NCI-H82 (cell line): ENCODE results near the gene PLSCR3.
A peak's percentile ranks its signal among the peaks of the same experiment; 100 is the strongest.
"Not testable (repeated sequence)": the region's sequence is repeated elsewhere in the genome, so short reads cannot be mapped to it uniquely, and the experiment has no call there.

Experiments
- DNase-seq: peaks from one replicate; lab custom pipeline; 2025; lab: John Stamatoyannopoulos, UW

PLSCR3 gene

DNA sequence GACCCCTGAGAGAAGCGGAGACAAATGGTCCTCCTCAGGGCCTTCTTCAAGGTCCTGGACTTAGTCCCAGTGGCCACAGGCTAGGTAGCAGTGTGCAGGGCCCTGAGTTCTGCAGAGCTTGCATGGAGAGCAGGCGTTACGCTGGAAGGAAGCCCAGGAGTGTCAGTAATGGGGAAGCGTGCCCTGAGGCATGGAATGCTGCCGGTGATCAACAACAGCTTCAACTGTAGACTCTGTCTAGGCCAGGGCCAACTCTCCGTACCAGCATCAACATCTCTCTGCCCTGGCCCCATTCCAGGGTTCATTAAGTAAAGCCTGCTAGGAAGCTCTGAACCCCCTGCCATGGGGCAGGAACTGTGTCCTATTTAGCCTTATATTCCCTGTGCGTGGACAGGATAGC is 14.0 kb downstream of the PLSCR3 start:
- DNase-seq, result no peak

DNA sequence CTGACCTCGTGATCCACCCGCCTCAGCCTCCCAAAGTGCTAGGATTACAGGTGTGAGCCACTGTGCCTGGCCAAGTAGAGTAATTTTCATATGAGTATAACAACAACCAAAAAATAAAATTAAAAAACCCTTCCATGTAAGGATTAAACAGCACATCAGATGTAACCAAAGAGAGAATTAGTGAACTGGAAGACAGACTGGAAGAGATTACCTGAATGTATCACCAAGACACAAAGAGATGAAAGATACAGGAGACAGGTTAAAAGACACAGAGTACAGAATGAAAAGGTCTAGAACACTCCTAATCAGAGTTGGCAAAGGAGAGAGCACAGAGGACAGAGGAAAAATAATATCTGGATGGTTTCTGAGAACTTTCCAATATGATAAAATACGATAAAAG is 15.2 kb downstream of the PLSCR3 start:
- no peak for DNase-seq

DNA sequence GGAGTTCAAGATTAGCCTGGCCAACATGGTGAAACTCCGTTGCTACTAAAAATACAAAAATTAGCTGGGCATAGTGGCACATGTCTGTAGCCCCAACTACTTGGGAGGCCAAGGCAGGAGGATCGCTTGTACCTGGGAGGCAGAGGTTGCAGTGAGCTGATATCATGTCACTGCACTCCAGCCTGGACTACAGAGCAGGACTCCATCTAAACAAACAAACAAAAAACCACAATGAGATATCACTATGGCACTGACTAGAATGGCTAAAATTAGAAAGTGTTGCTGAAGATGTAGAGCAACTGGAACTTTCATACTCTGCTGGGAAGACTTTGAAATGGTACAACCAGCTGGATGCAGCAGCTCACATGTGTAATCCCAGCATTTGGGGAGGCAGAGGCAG is 20.0 kb downstream of the PLSCR3 start:
- DNase-seq, result no peak

DNA sequence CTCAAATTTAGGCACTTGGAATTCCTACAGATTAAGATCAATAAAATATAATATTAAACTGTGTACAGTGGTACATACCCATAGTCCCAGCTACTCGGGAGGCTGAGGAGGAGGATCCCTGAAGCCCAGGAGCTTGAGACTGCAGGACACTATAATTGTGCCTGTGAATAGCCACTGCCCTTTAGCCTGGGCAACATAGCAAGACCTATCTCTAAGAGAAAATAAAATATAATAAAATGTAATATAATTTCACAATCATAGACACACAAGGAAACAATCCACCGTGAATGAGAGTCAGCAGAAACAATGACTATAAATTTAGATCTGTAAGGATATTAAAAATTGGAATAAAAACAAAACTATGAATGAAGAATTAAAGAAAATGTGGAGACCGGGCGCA is 23.5 kb downstream of the PLSCR3 start:
- DNase-seq, result no peak

DNA sequence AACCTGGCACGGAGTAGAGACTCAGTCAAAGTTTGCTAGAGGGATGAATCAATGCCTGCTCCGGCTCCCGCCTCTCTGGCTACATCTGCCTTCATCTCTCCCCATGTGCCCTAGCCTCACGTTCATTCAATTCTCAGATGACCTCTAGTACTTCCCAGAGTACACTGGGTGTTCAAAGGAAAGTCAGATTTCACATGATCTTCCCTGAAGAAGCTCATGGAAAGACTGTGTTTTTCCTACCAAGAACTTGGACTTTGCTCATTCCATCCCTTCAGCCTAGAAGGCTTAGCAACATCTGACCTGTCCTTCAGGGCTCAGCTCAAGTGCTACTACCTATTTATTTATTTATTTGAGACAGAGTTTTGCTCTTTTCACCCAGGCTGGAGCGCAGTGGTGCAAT is 24.5 kb downstream of the PLSCR3 start:
- no peak for DNase-seq

DNA sequence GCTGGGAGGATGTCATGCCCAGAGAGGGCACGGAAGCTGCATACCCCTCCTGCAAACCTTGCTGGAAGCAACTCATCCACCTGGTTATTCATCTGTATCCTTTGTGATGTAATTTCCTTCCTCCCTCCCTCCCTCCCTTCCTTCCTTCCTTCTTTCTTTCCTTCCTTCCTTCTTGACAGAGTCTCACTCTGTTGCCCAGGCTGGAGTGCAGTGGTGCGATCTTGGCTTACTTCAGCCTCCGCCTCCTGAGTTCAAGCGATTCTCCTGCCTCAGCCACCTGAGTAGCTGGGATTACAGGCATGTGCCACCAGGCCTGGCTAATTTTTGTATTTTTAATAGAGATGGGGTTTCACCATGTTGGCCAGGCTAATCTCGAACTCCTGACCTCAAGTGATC is 25.7 kb downstream of the PLSCR3 start:
- not testable (repeated sequence) for DNase-seq

DNA sequence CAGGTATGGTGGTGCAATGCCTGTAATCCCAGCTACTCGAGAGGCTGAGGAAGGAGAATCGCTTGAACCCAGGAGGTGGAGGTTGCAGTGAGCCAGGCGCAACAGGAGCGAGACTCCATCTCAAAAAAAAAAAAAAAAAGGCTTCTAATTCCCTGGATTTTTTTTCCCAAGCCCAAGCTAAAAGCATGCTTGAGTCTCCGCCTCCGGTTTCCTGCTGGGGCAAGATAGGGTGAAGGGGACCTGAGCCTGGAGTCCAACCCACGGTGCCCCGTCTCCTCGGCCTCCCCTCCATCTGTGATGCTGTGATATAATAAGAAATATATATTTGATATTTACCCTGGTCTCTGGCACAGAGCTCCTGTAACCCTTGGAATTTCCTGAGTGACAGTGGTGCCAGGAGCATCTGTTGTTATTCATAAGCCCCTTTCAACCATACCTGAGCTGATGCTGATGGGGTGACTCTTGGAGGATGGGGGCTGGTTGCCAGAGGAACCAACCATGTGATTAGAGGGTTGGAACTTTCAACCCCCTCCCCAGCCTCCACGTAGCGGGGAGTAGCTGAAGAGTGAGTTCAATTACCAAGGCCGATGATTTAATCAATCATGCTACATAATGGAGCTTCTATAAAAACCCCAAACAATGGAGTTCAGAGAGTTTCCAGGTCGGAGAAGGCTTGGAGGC is 26.3 kb downstream of the PLSCR3 start:
- DNase-seq, result no peak

DNA sequence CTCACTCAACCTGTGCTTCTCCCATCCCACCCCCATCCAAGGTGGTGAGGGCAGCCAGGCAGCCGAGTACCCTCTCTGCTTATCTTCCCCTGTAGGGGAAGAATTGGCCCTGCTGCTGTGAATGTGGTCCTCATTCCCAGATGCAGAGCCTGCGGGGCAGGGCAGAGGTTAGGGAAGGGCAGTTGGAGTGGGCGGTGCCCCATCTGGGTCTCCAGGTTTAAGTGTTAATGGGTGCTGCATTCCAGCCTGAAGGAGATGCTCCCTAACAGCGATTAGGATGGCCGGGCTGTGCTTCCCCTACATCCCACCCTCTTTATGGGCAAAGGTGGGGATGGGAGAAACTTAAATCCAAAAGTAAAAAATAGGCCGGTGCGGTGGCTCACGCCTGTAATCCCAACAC is 27.2 kb downstream of the PLSCR3 start:
- DNase-seq, result no peak

DNA sequence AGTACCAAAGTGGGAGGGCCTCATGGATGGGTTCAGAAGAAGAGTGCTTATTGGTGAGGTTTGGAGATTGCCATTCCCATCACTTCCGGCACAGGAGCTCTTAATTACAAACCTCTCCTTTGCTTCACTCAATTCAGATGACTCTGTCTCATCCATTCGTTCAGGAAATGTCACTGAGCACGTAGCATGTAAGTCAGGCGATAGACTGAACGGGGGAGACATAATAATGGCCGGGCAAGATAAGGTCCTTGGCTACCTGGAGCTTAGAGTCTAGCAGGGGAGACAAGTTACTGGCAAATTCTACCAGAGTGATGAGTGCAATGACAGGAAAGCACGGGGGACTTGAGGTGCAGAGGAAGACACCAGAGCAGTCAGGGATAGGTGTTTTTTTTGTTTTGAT is 28.4 kb downstream of the PLSCR3 start:
- not testable (repeated sequence) for DNase-seq

DNA sequence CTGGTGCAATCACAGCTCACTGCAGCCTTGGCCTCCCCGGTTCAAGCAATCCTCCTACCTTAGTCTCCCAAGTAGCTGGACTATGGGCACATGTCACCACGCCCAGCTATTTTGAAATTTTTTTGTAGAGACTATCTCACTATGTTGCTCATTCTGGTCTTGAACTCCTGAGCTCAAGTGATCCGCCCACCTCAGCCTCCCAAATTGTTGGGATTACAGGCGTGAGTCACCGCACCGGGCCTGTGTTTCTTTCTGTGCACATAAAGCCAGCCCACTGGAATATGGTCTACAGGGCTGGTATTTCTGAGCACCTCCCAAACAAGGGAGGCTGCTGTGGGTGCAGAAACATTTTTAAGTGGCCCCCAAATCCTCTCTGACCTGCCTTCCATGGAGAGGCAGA is 31.0 kb downstream of the PLSCR3 start:
- no peak for DNase-seq

DNA sequence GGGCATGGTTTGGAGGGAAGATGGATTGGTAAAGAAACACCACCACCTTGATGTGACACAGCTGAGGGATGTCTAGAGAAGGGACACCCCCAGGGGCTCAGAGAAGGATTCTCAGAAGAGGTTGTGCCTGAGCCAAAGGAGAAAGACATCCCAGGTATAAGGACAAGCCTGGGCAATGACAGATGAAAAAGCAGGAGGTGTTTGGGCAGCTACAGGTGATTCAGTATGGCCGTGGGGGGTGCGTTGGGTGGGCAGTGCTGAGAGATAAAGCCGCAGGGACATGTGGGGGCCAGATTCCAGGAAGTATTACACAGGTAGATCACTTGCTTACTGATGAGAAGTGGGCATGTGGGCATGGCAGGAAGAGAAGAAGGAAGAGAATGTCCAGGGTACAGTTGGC is 32.4 kb downstream of the PLSCR3 start:
- DNase-seq, result no peak

DNA sequence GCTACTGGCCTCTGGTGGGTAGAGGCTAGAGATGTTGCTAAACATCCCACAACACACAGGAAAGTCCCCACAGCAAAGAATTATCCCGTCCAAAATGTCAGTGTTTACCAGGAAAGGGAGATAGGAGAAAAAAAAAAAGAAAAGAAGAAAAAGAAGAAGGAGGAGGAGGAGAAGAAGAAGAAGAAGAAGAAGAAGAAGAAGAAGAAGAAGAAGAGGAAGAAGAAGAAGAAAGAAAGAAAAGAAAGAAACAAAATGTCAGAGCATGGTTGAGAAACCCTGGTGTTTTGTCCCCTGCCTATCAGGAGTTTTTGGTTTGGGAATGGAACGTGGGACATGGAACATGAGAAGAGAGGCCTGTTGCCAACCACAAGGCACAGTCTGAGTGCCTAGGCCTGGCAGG is 36.9 kb downstream of the PLSCR3 start:
- DNase-seq, result no peak

DNA sequence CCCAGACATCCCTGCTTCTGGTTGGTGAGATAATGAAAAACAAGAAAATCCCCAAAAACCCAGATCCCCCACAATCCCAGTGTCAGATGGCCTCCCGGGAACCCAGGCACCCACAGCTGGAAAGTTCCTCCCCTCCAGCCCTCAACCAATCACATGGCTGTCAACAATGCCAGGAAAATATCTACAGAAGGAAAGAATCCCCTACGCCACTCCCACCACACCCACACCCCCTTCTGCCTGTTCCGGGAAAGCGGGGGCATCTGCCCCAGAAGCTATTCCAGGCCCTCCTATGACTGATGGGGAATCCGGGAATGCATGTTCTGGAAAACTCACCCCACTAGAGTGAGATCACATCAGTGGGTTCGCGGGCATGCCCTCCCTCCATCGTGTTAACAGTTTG is 37.6 kb downstream of the PLSCR3 start:
- no peak for DNase-seq

DNA sequence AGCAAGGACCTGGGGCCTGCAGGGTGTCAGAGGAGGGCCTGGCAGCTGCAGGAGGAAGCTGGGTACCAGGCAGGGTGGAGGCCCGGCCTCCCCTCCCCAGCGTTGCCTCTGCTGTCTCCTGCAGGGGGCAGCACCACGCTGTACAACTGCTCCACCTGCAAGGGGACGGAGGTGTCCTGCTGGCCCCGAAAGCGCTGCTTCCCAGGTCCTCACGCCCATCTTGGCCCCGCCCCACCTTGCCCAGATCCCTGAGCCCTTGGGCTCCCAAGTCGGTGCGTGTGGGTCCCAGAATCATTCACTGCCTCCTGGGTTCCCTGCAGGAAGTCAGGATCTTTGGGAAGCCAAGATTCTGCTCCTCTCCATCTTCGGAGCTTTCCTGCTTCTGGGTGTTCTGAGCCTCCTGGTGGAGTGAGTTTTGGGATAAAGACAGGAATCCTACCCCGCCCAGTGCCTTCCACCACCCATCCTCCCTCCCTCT is 38.2 kb downstream of the PLSCR3 start:
- DNase-seq, result peak; percentile 93

DNA sequence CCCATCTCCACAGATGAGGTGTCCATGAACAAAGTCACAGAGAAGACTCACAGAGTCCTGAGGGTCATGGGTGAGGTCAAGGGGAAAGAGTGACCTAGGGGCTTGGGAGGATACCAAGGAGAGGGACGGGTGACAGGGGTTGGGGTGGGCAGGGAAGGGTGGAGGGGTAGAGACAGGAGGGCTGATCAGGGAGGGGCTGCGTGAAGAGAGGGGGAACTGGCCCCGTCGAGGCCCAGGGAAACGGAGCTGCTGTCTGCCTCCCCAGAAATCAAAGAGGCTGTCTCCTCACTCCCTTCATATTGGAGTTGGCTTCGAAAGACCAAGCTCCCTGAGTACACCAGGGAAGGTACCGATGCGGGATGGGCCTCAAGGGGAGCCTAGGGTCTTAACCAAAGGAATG is 38.8 kb downstream of the PLSCR3 start:
- DNase-seq, result no peak

DNA sequence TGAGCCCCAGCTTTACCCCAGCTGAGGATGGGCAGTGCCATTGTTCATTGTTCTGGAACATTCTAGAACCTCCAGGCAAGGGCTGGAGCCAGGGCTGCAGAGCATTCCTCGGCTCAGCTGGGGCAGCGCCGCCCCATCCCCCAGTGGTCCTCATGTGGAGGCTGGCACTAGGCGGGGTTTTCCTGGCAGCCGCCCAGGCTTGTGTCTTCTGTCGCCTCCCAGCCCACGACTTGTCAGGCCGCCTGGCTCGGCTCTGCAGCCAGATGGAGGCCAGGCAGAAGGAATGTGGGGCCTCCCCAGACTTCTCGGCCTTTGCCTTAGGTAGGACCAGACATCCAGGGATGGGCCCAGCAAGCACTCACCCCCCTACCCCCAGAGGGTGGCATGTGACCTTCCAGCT is 39.3 kb downstream of the PLSCR3 start, which contains the start of gene TMEM95:
Gene TMEM95 (plus strand): TSS at position 104 of the 400 bp plus-strand sequence. CDS start 49 bp downstream, at position 153.
- no peak for DNase-seq

DNA sequence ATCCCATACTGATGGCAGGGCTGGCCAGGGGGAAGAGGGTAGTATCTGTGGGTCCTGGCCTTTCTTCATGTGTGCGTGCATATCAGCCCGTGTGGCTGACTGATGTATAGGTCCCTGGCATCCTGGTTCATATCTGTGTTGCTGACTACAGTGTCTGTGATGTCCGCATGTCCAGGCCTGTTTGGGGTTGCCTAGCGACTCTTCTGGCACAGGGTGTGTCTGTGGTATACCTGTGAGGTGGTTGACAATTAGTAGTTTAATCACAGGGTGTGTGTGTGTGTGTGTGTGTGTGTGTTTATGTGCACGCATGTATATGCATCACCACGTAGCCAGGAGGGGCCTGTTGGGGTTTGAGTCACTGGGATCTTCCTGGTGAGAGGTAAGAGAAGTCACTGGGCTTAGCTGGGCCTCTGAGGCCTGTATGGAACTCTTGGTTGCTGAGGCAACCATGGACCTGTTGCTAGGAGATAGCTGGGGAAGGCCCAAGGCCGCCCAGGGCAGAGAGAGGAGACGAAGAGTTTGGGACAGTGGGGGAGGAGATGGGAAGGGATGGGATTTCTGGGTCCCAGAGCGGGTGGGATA is 40.0 kb downstream of the PLSCR3 start:
- peak; percentile 27 for DNase-seq

DNA sequence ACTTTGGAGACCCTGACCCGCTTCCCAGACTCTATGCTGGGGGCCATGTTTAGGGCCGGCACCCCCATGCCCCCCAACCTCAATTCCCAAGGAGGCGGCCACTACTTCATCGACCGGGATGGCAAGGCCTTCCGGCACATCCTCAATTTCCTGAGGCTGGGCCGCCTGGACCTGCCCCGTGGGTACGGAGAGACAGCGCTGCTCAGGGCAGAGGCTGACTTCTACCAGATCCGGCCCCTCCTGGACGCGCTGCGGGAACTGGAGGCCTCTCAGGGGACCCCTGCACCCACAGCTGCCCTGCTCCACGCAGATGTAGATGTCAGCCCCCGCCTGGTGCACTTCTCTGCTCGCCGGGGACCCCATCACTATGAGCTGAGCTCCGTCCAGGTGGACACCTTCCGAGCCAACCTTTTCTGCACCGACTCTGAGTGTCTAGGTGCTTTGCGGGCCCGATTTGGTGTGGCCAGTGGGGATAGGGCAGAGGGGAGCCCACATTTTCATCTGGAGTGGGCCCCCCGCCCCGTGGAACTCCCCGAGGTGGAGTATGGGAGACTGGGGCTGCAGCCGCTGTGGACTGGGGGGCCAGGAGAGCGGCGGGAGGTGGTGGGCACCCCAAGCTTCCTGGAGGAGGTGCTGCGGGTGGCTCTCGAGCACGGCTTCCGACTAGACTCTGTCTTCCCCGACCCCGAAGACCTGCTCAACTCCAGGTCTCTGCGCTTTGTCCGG is 41.3 kb downstream of the PLSCR3 start:
- no peak for DNase-seq

DNA sequence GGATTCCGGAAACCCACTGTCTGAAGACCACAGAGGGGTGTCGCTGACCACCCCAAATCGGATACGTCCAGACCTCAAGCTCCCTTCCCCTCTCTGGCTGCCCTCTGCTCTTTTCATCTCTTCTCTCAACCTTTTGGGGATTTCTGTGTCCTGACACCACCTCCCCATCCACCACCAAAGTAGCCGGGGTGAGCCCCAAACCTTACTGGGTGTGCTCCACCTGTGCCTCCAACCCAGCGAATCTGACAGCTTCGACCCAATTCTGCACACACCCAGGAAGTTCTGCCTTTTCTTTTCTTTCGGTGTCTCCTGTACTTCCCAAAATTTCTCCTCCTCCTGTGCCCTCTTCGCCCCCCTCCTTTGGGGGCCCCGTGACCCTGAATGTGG is 41.8 kb downstream of the PLSCR3 start:
- DNase-seq, result no peak

DNA sequence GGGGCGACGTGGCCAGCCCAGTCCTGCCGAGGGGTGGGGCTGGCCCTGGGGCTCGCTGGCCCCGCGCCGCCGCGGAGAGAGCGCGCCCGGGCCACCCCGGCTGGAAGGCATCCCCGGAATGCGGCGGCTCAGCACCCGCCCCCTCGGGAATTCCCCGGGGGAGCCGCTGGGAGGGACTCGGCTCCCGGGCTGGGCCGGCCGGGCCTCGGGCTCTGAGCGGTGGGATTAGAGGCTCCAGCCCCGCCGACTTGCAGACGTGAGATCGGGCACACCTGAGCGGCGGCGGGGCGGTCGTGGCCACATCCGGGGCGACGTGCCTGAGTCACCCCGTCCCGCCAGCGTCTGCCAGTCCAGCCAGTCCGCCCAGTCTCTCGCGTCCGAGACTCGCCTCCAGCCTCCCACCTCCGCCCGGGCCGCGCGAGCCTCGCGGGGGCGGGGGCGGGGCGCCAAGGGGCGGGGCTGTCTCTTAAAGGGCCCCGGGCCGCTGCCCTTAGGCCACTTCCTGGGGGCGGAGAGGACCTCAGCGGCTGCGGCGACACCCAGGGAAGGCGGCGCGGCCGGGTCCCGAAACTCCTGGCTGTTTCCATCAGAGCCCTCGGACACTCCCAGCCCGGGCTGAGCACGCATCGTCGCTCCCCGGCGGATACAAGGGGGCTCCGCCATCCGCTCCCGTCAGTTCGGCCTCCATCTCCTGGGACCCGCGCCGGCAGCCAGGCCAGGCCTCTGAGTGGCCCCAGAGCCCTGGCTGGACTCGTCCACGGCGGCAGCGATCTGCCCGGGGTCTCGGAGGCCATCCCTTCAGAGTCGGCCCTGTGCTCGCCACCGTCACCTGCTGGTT is 42.4 kb downstream of the PLSCR3 start, which contains the start of gene KCTD11:
Gene KCTD11 (plus strand): TSS at position 498 of the 838 bp plus-strand sequence.
- DNase-seq, result peak; percentile 81

DNA sequence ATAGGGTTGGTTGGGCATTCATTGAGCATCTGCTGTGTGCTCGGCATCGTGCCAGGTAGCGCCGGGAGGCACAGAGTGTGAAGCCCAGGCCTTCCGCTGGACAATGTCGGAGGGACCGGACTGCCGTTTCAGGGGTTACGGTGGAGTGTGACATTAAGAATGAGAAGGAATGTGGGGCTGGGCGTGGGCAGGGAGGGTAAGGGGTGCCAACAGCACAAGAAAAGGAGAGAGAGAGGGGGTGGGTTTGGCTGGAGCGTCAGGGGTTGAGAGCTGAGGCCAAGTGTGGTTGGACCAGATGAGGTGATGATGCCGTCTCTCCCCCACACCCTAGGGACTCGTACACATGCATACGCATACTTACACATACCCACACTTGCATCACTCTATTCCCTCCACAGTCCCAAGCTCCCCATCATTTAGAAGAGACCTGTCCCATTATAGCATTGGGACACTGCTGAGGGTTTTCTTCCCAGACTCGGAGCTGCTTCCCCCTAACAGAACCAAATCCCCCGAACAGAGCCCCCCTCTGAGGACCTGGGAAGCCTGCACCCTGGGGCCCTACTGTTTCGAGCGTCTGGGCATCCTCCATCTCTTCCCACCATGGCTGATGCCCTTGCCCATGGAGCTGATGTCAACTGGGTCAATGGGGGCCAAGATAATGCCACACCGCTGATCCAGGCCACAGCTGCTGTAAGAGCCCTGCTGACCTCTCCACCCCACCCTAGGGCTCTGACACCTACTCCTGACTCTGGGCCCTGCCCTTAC is 45.7 kb downstream of the PLSCR3 start:
- no peak for DNase-seq
